ENCODE measurements around the gene GPR35.

The GPR35 gene, protein sequence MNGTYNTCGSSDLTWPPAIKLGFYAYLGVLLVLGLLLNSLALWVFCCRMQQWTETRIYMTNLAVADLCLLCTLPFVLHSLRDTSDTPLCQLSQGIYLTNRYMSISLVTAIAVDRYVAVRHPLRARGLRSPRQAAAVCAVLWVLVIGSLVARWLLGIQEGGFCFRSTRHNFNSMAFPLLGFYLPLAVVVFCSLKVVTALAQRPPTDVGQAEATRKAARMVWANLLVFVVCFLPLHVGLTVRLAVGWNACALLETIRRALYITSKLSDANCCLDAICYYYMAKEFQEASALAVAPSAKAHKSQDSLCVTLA

GRCh38 chr2:240624950-240625621, at the start of gene GPR35:
Gene GPR35, plus strand, starts transcription at chr2:240625480. Its CDS starts 4,473 bp downstream, at chr2:240629953.
- no peak for DNase-seq

DNA sequence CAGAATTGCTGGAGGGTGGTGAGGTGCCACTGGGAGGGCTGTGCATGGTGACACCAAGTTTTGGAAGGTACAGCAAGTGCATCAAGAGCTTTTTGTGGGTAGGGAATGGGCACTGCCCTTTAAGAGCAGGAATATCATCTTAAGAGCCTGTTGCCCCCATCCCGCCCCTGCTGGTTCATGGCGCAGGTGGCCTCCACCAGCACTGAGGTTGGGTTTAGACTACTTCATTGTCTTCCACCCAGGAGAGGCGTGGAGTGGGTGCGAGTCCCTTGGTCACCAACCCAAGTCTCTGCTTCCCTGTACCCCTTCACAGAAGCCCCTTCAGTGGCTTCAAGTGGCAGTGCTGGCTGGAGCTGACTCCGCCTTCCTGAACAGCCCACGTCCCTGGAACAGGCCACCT, 49.2 kb upstream of the GPR35 start:
- DNase-seq: no peak

DNA sequence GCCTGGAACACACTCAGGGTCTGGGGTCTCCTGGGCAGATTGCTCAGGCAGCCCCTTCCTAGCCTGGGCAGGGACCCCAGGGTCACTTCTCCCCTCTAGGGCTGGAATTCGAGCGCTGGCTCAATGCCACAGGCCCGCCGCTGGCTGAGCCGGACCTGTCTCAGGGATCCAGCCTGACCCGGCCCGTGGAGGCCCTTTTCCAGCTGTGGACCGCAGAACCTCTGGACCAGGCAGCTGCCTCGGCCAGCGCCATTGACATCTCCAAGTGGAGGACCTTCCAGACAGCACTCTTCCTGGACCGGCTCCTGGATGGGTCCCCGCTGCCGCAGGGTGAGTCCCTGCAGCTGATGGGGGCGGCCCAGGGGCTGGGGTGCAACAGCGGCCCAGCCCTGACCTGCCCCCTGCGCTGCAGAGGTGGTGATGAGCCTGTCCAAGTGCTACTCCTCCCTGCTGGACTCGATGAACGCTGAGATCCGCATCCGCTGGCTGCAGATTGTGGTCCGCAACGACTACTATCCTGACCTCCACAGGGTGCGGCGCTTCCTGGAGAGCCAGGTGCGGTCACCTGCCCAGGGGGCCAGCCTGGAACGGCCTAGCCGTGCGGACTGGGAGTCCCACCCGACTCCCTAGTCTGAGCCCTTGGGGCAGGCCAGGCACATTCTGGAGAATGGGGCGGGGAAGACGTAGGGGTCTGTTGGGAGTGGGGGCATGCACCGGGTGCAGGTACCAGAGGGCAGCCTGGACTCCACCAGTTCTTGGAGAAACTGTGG, 48.7 kb upstream of the GPR35 start:
- no peak for DNase-seq

GRCh38 chr2:240577281-240578109, 47.8 kb upstream of the GPR35 start:
- no peak for DNase-seq

GRCh38 chr2:240578110-240578450, 47.2 kb upstream of the GPR35 start:
- DNase-seq: no peak

DNA sequence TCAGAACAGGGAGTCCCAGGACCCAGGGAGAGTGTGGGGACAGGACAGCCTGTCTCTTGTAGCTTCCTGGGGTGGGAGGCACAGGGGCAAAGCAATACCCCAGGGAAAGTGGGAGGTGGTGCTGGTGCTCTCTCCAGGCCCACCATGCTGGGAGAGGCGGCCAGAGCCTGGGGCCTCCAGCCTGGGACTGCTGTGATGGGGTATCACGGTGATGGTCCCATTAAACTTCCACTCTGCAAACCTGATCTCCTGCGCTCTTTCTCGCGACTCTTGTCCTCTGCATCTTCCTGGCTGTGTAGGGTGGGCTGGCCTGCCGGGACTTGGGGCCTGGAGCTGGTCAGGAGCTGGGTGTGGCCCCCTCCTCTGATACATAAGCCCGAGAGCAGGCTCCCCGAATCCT, 46.8 kb upstream of the GPR35 start:
- DNase-seq: no peak

DNA sequence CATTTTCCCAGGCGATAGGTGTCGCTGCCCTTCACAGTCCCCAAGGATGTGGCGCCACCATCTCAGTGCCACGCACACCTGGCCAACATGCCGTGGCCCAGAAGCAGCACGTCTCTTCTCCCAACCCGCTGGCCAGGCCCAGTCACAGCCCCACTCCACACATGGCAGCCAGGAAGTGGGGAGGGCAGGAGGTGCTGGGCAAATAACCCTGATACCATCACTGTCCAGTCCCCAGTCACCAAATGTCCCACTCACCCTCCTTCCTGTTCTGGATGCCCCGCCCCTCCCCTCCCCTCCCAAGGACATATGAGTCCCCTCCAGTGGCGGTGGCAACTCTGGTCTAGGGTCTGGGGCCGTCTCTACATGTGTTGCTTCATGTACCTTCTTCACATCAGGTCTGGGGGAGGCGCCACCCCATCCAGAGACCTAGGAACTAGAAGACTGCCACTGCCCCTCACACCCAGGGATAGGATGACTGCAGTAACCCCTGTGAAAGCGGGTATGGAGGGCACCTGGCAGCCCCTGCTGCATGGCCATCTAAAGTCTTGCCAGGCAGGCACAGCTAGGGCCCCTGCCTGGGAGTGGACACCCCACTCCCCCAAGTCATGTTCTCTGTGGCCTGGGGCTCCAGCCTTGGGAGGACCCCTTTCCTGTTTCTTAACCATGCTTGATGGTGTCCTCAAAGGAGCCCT, 46.1 kb upstream of the GPR35 start:
- no peak for DNase-seq

- no peak for DNase-seq
Observed at GRCh38 chr2:240579771-240580614, 45.3 kb upstream of the GPR35 start.

- DNase-seq: no peak
Observed at GRCh38 chr2:240581811-240582210, 43.5 kb upstream of the GPR35 start.

- DNase-seq: no peak
Observed at GRCh38 chr2:240582781-240583180, 42.5 kb upstream of the GPR35 start.

DNA sequence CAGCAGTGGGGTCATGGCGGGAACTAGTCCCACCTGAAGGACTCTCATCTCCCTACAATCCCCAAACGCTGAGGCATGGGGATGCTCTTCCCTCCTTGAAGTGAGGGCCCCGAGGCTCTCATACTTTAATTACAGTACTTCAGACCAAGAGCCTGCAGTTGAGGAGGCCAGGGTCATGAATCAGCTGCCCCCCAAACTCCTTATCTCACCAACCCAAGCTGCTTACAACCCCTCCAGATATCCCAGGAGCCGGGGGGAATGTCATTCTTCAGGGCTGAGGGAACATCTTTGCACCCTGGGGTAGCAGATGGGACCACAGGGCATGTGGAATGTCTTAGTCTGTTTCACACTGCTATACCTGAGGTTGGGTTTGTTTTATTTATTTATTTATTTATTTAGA, 41.5 kb upstream of the GPR35 start:
- no peak for DNase-seq

- no peak for DNase-seq
Observed at GRCh38 chr2:240584486-240585031, 40.7 kb upstream of the GPR35 start.

- no peak for DNase-seq
Observed at GRCh38 chr2:240585101-240585500, 40.2 kb upstream of the GPR35 start.

- no peak for DNase-seq
Observed at GRCh38 chr2:240585681-240586197, 39.5 kb upstream of the GPR35 start.

- DNase-seq: no peak
Observed at GRCh38 chr2:240586198-240586918, 38.9 kb upstream of the GPR35 start, which contains the start of gene CAPN10. Gene CAPN10, plus strand, starts transcription at chr2:240586734. Its CDS starts 178 bp downstream, at chr2:240586912.

GRCh38 chr2:240586919-240587800, 38.1 kb upstream of the GPR35 start:
- DNase-seq: peak; percentile 49

GRCh38 chr2:240588006-240588655, 37.1 kb upstream of the GPR35 start:
- DNase-seq: no peak

DNA sequence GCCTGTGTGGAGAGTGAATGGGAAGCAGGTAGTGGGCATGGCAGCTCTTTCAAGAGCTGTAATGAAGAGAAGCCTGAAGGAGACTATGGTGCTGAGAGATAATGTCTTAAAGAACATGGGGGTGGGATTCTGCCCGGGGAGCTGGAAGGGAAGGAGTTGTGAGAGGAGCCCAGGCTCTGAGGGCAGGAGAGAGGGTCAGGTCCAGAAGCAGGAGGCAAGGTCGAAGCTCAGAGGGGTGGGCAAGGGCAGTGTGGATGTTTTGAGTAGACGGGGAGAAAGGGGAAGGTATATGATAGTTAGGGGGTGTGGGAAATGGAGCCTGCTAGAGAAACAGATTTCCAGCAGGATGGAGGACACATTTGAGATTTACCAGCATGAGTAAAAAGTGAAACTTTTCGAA, 36.6 kb upstream of the GPR35 start:
- no peak for DNase-seq
